Liver (tissue), 9 donors: Measurements from ENCODE around the gene ALKAL2. TPM values are rescaled to one million over a fixed set of nuclear protein-coding genes. Genes with fewer than 3 reads are reported as not detected.

Source experiments
- DNase-seq: peaks from one replicate; pipeline ENCODE4 v3.0.0-alpha.2; 2017; ENCODE audit warnings: low spot score
- H3K27ac ChIP-seq, 2 donors: one replicate each; pipeline ENCODE4 v1.7.0; 2013; ENCODE audit warnings: inconsistent platforms in 2 of 2, low read length in 2 of 2, control low read depth in 1 of 2, low read depth in 1 of 2, mild to moderate bottlenecking in 1 of 2
- H3K27me3 ChIP-seq, 4 donors: one replicate each; pipeline versions ENCODE4 v1.6.1 to v1.7.0; 2013; ENCODE audit warnings: low read length in 3 of 4, inconsistent platforms in 1 of 4, mild to moderate bottlenecking in 1 of 4, moderate library complexity in 1 of 4; ENCODE audit not compliant: control insufficient read depth in 4 of 4, insufficient read depth in 4 of 4
- H3K36me3 ChIP-seq, 4 donors: one replicate each; pipeline versions ENCODE4 v1.6.1 to v1.7.0; 2013; ENCODE audit warnings: low read length in 3 of 4, mild to moderate bottlenecking in 3 of 4, low read depth in 1 of 4, moderate library complexity in 1 of 4; ENCODE audit not compliant: control insufficient read depth in 4 of 4, insufficient read depth in 3 of 4
- H3K4me1 ChIP-seq, 4 donors: one replicate each; pipeline versions ENCODE4 v1.6.1 to v1.7.0; 2013; ENCODE audit warnings: low read length in 3 of 4, mild to moderate bottlenecking in 3 of 4, moderate library complexity in 1 of 4; ENCODE audit not compliant: control insufficient read depth in 4 of 4, insufficient read depth in 4 of 4
- H3K4me3 ChIP-seq, 3 donors: one replicate each; pipeline versions ENCODE4 v1.6.1 to v1.7.0; 2013; ENCODE audit warnings: low read length in 3 of 3, control low read depth in 1 of 3, low read depth in 1 of 3, mild to moderate bottlenecking in 1 of 3
- H3K9ac ChIP-seq, 2 donors: one replicate each; pipeline ENCODE4 v1.7.0; 2013; ENCODE audit warnings: low read length in 2 of 2, mild to moderate bottlenecking in 2 of 2, moderate library complexity in 2 of 2, control low read depth in 1 of 2, low read depth in 1 of 2
- H3K9me3 ChIP-seq, 4 donors: one replicate each; pipeline versions ENCODE4 v1.6.1 to v1.7.0; 2013; ENCODE audit warnings: low read length in 3 of 4; ENCODE audit not compliant: control insufficient read depth in 4 of 4
- EGR1 ChIP-seq, 2 donors: IDR thresholded peaks; 2 replicates each; pipeline ENCODE4 v1.6.1; 2016 to 2018; ENCODE audit warnings: antibody characterized with exemption in 2 of 2, low read depth in 2 of 2
- FOXA1 ChIP-seq: IDR thresholded peaks from 2 replicates; pipeline ENCODE4 v1.6.1; 2016; ENCODE audit warnings: antibody characterized with exemption
- FOXA2 ChIP-seq: IDR thresholded peaks from 2 replicates; pipeline ENCODE4 v1.6.1; 2016; ENCODE audit warnings: antibody characterized with exemption
- GABPA ChIP-seq, 2 donors: IDR thresholded peaks in 1 of 2; conservative IDR thresholded peaks in 1 of 2; 2 replicates each; pipeline ENCODE4 v1.6.1; 2016; ENCODE audit warnings: antibody characterized with exemption in 2 of 2, mild to moderate bottlenecking in 1 of 2, moderate library complexity in 1 of 2
- HNF4A ChIP-seq, 2 donors: conservative IDR thresholded peaks; 2 replicates each; pipeline ENCODE4 v1.6.1; 2016; ENCODE audit warnings: antibody characterized with exemption in 2 of 2, mild to moderate bottlenecking in 2 of 2
- HNF4G ChIP-seq: IDR thresholded peaks from 2 replicates; pipeline ENCODE4 v1.6.1; 2016; ENCODE audit warnings: antibody characterized with exemption
- JUND ChIP-seq, 2 donors: IDR thresholded peaks; 2 replicates each; pipeline ENCODE4 v1.6.1; 2016; ENCODE audit warnings: antibody characterized with exemption in 2 of 2
- NR2F2 ChIP-seq: IDR thresholded peaks from 2 replicates; pipeline ENCODE4 v1.6.1; 2016; ENCODE audit warnings: antibody characterized with exemption
- RAD21 ChIP-seq, 2 donors: IDR thresholded peaks; 2 replicates each; pipeline ENCODE4 v1.6.1; 2016; ENCODE audit warnings: antibody characterized with exemption in 2 of 2, mild to moderate bottlenecking in 2 of 2
- RXRA ChIP-seq, 2 donors: IDR thresholded peaks; 2 replicates each; pipeline ENCODE4 v1.6.1; 2017 to 2018; ENCODE audit warnings: antibody characterized with exemption in 2 of 2, mild to moderate bottlenecking in 1 of 2
- SP1 ChIP-seq: IDR thresholded peaks from 2 replicates; pipeline ENCODE4 v1.6.1; 2018; ENCODE audit warnings: antibody characterized with exemption, mild to moderate bottlenecking
- TAF1 ChIP-seq: conservative IDR thresholded peaks from 2 replicates; pipeline ENCODE4 v1.6.1; 2016; ENCODE audit warnings: antibody characterized with exemption, mild to moderate bottlenecking
- YY1 ChIP-seq: IDR thresholded peaks from 2 replicates; pipeline ENCODE4 v1.6.1; 2016; ENCODE audit warnings: antibody characterized with exemption, mild to moderate bottlenecking
- WGBS: extraction: QIAGEN DNeasy Blood & Tissue Kit; methylation state at CpG from one replicate; pipeline ENCODE4 v1.1.7; 2013; 5-methylcytosine and 5-hydroxymethylcytosine counted together
- polyA plus RNA-seq, 2 donors: library from polyadenylated mRNA; stranded (reverse) in 1 of 2; unstranded in 1 of 2; fragments of 200-250 nt in 1 of 2; fragments of >200 nt in 1 of 2; fragmentation: Nextera tagmentation in 1 of 2; extraction: Ambion mirVana in 1 of 2; gene quantifications; one replicate each; pipeline versions ENCODE4 v1.2.1 to v1.2.3, GENCODE V29; 2013 to 2015
- total RNA-seq, 2 donors: library from RNA; depleted of rRNA; stranded (reverse); fragments of >200 nt; gene quantifications; one replicate each; pipeline ENCODE4 v1.2.3, GENCODE V29; 2014
- TF ChIP-seq, protein P1 (sequence below): IDR thresholded peaks from 2 replicates; pipeline ENCODE4 v1.6.1; 2016; ENCODE audit warnings: antibody characterized with exemption, mild to moderate bottlenecking
- TF ChIP-seq, protein P2 (sequence below): IDR thresholded peaks from 2 replicates; pipeline ENCODE4 v1.6.1; 2016; ENCODE audit warnings: antibody characterized with exemption
- TF ChIP-seq, protein P3 (sequence below): IDR thresholded peaks from 2 replicates; pipeline ENCODE4 v1.6.1; 2016; ENCODE audit warnings: antibody characterized with exemption
- TF ChIP-seq, protein P4 (sequence below): fragments of 150-350 bp; IDR thresholded peaks from 2 replicates; pipeline ENCODE4 v1.5.1; 2017; ENCODE audit warnings: improper control_type of control experiment, low read depth, low read length; ENCODE audit not compliant: missing input control
- donor health status: healthy.
- donor health status: healthy.
- donor health status: healthy.
- donor health status: healthy.
- donor health status: healthy.

The ALKAL2 gene
- total and polyA plus RNA-seq, 4 donors, result 1.6 to 3.1 (median 1.9) TPM; not detected in 1

DNA sequence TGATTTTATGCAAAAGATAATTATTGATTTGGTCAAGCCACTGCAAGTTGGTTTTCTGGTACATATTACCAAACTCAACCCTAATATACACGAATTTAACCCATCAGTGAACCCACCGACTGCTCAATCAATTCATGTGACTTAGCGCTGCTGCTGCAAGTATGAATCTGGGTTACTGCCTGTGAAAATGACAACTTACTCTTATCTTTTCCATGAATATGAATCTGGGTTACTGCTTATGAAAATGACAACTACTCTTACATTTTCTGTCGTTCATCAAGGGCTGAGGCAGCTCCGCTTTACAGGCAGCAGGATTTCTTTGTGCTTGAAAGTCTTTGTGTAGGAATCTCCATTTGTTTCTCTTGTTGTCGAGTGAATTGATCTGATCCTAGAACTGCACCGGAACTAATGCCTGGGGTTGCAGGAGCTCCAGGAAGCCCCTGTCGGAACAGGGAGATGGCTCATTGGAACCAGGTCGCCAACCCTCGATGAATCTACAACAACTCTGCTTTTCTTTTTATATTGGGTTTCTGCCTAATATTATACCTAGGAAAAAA, 22.1 kb upstream of the ALKAL2 start:
- Histone ChIP-seq H3K4me1 (no peaks in the 10 kb centered on the region), H3K9ac (no peak overlapping the region), H3K27me3 (no peaks in the 10 kb centered on the region), H3K27ac (no peak overlapping the region), H3K4me3 (no peak overlapping the region), H3K36me3 (no peaks in the 10 kb centered on the region), H3K9me3 (no peaks in the 10 kb centered on the region)
- DNase-seq, result no peak
- 76% methylated on average over 10 of the region's 10 CpGs for WGBS
- TF ChIP-seq HNF4A (conservative IDR thresholded peaks at IDR 0.05) (no peak), TAF1 (no peak), FOXA1 (no peak), GABPA (IDR thresholded peaks at IDR 0.05 in 1 of 2, conservative IDR thresholded peaks at IDR 0.05 in 1 of 2) (no peak), EGR1 (IDR thresholded peaks at IDR 0.05; ENCODE audit: low read depth in 2 of 2) (no peak), FOXA2 (no peak), RAD21 (IDR thresholded peaks at IDR 0.05) (no peak), HNF4G (no peak), YY1 (no peak), RXRA (IDR thresholded peaks at IDR 0.05) (no peak), SP1 (no peak), JUND (IDR thresholded peaks at IDR 0.05) (no peak), NR2F2 (no peak)
- TF ChIP-seq, protein P1, sequence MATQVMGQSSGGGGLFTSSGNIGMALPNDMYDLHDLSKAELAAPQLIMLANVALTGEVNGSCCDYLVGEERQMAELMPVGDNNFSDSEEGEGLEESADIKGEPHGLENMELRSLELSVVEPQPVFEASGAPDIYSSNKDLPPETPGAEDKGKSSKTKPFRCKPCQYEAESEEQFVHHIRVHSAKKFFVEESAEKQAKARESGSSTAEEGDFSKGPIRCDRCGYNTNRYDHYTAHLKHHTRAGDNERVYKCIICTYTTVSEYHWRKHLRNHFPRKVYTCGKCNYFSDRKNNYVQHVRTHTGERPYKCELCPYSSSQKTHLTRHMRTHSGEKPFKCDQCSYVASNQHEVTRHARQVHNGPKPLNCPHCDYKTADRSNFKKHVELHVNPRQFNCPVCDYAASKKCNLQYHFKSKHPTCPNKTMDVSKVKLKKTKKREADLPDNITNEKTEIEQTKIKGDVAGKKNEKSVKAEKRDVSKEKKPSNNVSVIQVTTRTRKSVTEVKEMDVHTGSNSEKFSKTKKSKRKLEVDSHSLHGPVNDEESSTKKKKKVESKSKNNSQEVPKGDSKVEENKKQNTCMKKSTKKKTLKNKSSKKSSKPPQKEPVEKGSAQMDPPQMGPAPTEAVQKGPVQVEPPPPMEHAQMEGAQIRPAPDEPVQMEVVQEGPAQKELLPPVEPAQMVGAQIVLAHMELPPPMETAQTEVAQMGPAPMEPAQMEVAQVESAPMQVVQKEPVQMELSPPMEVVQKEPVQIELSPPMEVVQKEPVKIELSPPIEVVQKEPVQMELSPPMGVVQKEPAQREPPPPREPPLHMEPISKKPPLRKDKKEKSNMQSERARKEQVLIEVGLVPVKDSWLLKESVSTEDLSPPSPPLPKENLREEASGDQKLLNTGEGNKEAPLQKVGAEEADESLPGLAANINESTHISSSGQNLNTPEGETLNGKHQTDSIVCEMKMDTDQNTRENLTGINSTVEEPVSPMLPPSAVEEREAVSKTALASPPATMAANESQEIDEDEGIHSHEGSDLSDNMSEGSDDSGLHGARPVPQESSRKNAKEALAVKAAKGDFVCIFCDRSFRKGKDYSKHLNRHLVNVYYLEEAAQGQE, result no peak
- TF ChIP-seq, protein P2, sequence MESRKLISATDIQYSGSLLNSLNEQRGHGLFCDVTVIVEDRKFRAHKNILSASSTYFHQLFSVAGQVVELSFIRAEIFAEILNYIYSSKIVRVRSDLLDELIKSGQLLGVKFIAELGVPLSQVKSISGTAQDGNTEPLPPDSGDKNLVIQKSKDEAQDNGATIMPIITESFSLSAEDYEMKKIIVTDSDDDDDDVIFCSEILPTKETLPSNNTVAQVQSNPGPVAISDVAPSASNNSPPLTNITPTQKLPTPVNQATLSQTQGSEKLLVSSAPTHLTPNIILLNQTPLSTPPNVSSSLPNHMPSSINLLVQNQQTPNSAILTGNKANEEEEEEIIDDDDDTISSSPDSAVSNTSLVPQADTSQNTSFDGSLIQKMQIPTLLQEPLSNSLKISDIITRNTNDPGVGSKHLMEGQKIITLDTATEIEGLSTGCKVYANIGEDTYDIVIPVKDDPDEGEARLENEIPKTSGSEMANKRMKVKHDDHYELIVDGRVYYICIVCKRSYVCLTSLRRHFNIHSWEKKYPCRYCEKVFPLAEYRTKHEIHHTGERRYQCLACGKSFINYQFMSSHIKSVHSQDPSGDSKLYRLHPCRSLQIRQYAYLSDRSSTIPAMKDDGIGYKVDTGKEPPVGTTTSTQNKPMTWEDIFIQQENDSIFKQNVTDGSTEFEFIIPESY, result no peak
- TF ChIP-seq, protein P3, sequence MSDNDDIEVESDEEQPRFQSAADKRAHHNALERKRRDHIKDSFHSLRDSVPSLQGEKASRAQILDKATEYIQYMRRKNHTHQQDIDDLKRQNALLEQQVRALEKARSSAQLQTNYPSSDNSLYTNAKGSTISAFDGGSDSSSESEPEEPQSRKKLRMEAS, result no peak
- TF ChIP-seq, protein P4, sequence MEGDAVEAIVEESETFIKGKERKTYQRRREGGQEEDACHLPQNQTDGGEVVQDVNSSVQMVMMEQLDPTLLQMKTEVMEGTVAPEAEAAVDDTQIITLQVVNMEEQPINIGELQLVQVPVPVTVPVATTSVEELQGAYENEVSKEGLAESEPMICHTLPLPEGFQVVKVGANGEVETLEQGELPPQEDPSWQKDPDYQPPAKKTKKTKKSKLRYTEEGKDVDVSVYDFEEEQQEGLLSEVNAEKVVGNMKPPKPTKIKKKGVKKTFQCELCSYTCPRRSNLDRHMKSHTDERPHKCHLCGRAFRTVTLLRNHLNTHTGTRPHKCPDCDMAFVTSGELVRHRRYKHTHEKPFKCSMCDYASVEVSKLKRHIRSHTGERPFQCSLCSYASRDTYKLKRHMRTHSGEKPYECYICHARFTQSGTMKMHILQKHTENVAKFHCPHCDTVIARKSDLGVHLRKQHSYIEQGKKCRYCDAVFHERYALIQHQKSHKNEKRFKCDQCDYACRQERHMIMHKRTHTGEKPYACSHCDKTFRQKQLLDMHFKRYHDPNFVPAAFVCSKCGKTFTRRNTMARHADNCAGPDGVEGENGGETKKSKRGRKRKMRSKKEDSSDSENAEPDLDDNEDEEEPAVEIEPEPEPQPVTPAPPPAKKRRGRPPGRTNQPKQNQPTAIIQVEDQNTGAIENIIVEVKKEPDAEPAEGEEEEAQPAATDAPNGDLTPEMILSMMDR, result no peak
